Panc1 (cell line): ENCODE results near the gene TWF2.

Experiments
- REST ChIP-seq, 2 experiments: IDR thresholded peaks; 2 replicates each; pipeline ENCODE4 v1.6.1; 2011 to 2012; ENCODE audit warnings: low read depth in 2 of 2, control low read depth in 1 of 2, low read length in 1 of 2, mild to moderate bottlenecking in 1 of 2, moderate library complexity in 1 of 2; ENCODE audit not compliant: insufficient read depth in 1 of 2
- SIN3A ChIP-seq: IDR thresholded peaks from 2 replicates; pipeline ENCODE4 v1.6.1; 2012; ENCODE audit warnings: low read depth, mild to moderate bottlenecking, low read length, moderate library complexity, borderline replicate concordance; ENCODE audit not compliant: insufficient read depth
- TF ChIP-seq, protein P1 (sequence below): fragments of 450-650 bp; IDR thresholded peaks from 2 replicates; pipeline ENCODE4 v1.5.1; 2017; ENCODE audit warnings: mild to moderate bottlenecking

DNA sequence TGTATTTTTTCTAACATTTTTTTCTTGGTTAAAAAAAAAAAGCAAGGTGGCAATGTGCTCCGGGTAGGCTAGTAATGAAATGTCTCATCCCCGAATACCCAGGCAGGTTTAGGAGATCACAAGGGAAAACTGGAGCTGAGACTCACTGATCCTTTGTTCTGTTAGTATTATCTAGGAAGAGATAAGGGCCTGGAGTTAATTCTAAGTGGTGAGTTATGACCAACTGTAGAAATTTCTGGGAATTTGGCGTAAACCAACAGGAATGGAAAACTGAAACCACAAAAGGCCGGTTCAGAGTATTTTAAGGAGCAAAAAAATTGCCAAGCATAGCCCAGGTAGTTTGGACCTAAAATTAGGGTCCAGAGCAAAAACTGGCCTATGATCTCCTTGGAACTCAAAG lies 19.0 kb upstream of the TWF2 start:
- TF ChIP-seq REST (IDR thresholded peaks at IDR 0.05; ENCODE audit: insufficient read depth in 1 of 2, low read depth in 2 of 2, low read length in 1 of 2) (no peak), SIN3A (no peak)
- TF ChIP-seq, protein P1, sequence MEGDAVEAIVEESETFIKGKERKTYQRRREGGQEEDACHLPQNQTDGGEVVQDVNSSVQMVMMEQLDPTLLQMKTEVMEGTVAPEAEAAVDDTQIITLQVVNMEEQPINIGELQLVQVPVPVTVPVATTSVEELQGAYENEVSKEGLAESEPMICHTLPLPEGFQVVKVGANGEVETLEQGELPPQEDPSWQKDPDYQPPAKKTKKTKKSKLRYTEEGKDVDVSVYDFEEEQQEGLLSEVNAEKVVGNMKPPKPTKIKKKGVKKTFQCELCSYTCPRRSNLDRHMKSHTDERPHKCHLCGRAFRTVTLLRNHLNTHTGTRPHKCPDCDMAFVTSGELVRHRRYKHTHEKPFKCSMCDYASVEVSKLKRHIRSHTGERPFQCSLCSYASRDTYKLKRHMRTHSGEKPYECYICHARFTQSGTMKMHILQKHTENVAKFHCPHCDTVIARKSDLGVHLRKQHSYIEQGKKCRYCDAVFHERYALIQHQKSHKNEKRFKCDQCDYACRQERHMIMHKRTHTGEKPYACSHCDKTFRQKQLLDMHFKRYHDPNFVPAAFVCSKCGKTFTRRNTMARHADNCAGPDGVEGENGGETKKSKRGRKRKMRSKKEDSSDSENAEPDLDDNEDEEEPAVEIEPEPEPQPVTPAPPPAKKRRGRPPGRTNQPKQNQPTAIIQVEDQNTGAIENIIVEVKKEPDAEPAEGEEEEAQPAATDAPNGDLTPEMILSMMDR: no peak
